ENCODE data around the gene NUP85. TPM values are rescaled to one million over a fixed set of nuclear protein-coding genes. Genes with fewer than 3 reads are reported as not detected.

NUP85 gene
- total RNA-seq, 2 experiments from 2014 or later, result 129 to 219 TPM

GRCh38 chr17:75231071-75231470, 25.6 kb downstream of the NUP85 start:
- BruUV-seq (replicated peaks), result no TSS peak
- TF ChIP-seq, protein P1, sequence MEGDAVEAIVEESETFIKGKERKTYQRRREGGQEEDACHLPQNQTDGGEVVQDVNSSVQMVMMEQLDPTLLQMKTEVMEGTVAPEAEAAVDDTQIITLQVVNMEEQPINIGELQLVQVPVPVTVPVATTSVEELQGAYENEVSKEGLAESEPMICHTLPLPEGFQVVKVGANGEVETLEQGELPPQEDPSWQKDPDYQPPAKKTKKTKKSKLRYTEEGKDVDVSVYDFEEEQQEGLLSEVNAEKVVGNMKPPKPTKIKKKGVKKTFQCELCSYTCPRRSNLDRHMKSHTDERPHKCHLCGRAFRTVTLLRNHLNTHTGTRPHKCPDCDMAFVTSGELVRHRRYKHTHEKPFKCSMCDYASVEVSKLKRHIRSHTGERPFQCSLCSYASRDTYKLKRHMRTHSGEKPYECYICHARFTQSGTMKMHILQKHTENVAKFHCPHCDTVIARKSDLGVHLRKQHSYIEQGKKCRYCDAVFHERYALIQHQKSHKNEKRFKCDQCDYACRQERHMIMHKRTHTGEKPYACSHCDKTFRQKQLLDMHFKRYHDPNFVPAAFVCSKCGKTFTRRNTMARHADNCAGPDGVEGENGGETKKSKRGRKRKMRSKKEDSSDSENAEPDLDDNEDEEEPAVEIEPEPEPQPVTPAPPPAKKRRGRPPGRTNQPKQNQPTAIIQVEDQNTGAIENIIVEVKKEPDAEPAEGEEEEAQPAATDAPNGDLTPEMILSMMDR (conservative IDR thresholded peaks at IDR 0.05; ENCODE audit: low read length), result no peak
- TF ChIP-seq EZH2phosphoT487 (IDR thresholded peaks at IDR 0.05; ENCODE audit: borderline replicate concordance, low read depth, low read length), result no peak
- no peaks in the 10 kb centered on the region for H3K9me2 ChIP-seq (ENCODE audit: insufficient read depth, low read length)
- ChIA-PET POLR2A (interaction anchor here (0.6 kb wide), 1 partner anchor 23 kb away, joined by 7 read pairs; no protein-coding TSS in a partner anchor), CTCF (ENCODE audit: unreplicated experiment) (no interaction called here)
- no peak overlapping the region for H3K4me2 ChIP-seq (ENCODE audit: low read length)
- H3K9me3 ChIP-seq (ENCODE audit: low read length), result no peaks in the 10 kb centered on the region
- no peak overlapping the region for H3K4me3 ChIP-seq (ENCODE audit: low read depth, low read length, poor library complexity, severe bottlenecking)
- no peak overlapping the region for H3K27ac ChIP-seq (ENCODE audit: low read depth, low read length, poor library complexity, severe bottlenecking)
- no peak overlapping the region for H2AFZ ChIP-seq (ENCODE audit: low read length)
- H3K79me2 ChIP-seq (ENCODE audit: insufficient read depth, low read depth, low read length), result no peaks in the 10 kb centered on the region
- intact Hi-C loops (cut with micrococcal nuclease; ENCODE audit: unreplicated experiment), result no loop called here
- no peaks in the 10 kb centered on the region for H3K4me1 ChIP-seq (ENCODE audit: insufficient read depth, low read length, poor library complexity, severe bottlenecking)
- no peaks in the 10 kb centered on the region for H4K20me1 ChIP-seq (ENCODE audit: insufficient read depth, low read length)
- DNase-seq (ENCODE audit: low spot score), result no peak
- H3K36me3 ChIP-seq (ENCODE audit: insufficient read depth, low read length), result peaks cover 96% of the 10 kb centered on the region

GRCh38 chr17:75231741-75232464, 26.4 kb downstream of the NUP85 start:
- Histone ChIP-seq H3K36me3 (ENCODE audit: insufficient read depth, low read length) (peaks cover 96% of the 10 kb centered on the region), H3K4me1 (ENCODE audit: insufficient read depth, low read length, poor library complexity, severe bottlenecking) (no peaks in the 10 kb centered on the region), H3K4me2 (ENCODE audit: low read length) (no peak overlapping the region), H3K79me2 (ENCODE audit: insufficient read depth, low read depth, low read length) (no peaks in the 10 kb centered on the region), H3K9me2 (ENCODE audit: insufficient read depth, low read length) (no peaks in the 10 kb centered on the region), H3K4me3 (ENCODE audit: low read depth, low read length, poor library complexity, severe bottlenecking) (no peak overlapping the region), H2AFZ (ENCODE audit: low read length) (no peak overlapping the region), H4K20me1 (ENCODE audit: insufficient read depth, low read length) (no peaks in the 10 kb centered on the region), H3K27ac (ENCODE audit: low read depth, low read length, poor library complexity, severe bottlenecking) (no peak overlapping the region), H3K9me3 (ENCODE audit: low read length) (no peaks in the 10 kb centered on the region)
- DNase-seq (ENCODE audit: low spot score), result no peak
- BruUV-seq (replicated peaks), result no TSS peak
- ChIA-PET CTCF (ENCODE audit: unreplicated experiment) (no interaction called here), POLR2A (no interaction called here)
- intact Hi-C loops (cut with micrococcal nuclease; ENCODE audit: unreplicated experiment), result no loop called here
- TF ChIP-seq, protein P1 (conservative IDR thresholded peaks at IDR 0.05; ENCODE audit: low read length), result no peak
- TF ChIP-seq EZH2phosphoT487 (IDR thresholded peaks at IDR 0.05; ENCODE audit: borderline replicate concordance, low read depth, low read length), result no peak

DNA sequence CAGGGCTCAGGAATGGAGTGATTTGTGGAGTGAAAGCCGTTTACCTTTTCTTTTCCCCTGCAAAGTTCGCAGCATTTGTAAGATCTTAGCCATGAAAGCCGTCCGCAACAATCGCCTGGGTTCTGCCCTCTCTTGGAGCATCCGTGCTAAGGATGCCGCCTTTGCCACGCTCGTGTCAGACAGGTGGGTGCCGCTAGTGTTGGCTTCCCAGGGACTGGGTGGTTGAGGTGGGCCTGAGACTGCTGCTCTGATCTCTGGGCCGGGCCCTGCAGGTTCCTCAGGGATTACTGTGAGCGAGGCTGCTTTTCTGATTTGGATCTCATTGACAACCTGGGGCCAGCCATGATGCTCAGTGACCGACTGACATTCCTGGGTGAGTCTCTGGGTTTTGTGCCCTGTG, 27.3 kb downstream of the NUP85 start:
- H3K36me3 ChIP-seq (ENCODE audit: insufficient read depth, low read length), result peaks cover 96% of the 10 kb centered on the region
- no peak overlapping the region for H3K4me3 ChIP-seq (ENCODE audit: low read depth, low read length, poor library complexity, severe bottlenecking)
- no peaks in the 10 kb centered on the region for H4K20me1 ChIP-seq (ENCODE audit: insufficient read depth, low read length)
- CTCF ChIA-PET (ENCODE audit: unreplicated experiment), result no interaction called here
- no peak for DNase-seq (ENCODE audit: low spot score)
- H3K27ac ChIP-seq (ENCODE audit: low read depth, low read length, poor library complexity, severe bottlenecking), result no peak overlapping the region
- H3K4me2 ChIP-seq (ENCODE audit: low read length), result no peak overlapping the region
- H3K79me2 ChIP-seq (ENCODE audit: insufficient read depth, low read depth, low read length), result no peaks in the 10 kb centered on the region
- no peak overlapping the region for H2AFZ ChIP-seq (ENCODE audit: low read length)
- POLR2A ChIA-PET, result no interaction called here
- no peaks in the 10 kb centered on the region for H3K4me1 ChIP-seq (ENCODE audit: insufficient read depth, low read length, poor library complexity, severe bottlenecking)
- no peaks in the 10 kb centered on the region for H3K9me2 ChIP-seq (ENCODE audit: insufficient read depth, low read length)
- H3K9me3 ChIP-seq (ENCODE audit: low read length), result no peaks in the 10 kb centered on the region
- intact Hi-C loops (cut with micrococcal nuclease; ENCODE audit: unreplicated experiment), result no loop called here
- no TSS peak for BruUV-seq (replicated peaks)
- no peak for TF ChIP-seq EZH2phosphoT487 (IDR thresholded peaks at IDR 0.05; ENCODE audit: borderline replicate concordance, low read depth, low read length)
- TF ChIP-seq, protein P1 (conservative IDR thresholded peaks at IDR 0.05; ENCODE audit: low read length), result no peak
